ENCODE data around the gene NCCRP1. TPM values are rescaled to one million over a fixed set of nuclear protein-coding genes. Genes with fewer than 3 reads are reported as not detected.

NCCRP1 gene
- total RNA-seq, 1 donor, result not detected

DNA sequence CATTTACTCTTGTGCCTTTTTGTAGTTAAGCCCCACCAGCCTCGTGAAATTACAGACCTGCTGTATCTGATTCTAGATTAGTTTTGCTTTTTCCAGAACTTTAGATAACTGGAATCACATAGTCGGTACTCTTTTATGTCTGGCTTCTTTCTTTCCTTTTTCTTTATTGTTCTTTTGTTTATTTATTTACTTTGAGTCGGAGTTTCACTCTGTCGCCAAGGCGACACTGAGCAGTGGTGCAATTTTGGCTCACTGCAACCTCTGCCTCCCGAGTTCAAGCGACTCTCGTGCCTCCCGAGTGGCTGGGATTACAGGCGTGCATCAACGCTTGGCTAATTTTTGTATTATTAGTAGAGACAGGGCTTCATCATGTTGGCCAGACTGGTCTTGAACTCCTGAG lies 6.0 kb upstream of the NCCRP1 start:
- TF ChIP-seq, protein P1, sequence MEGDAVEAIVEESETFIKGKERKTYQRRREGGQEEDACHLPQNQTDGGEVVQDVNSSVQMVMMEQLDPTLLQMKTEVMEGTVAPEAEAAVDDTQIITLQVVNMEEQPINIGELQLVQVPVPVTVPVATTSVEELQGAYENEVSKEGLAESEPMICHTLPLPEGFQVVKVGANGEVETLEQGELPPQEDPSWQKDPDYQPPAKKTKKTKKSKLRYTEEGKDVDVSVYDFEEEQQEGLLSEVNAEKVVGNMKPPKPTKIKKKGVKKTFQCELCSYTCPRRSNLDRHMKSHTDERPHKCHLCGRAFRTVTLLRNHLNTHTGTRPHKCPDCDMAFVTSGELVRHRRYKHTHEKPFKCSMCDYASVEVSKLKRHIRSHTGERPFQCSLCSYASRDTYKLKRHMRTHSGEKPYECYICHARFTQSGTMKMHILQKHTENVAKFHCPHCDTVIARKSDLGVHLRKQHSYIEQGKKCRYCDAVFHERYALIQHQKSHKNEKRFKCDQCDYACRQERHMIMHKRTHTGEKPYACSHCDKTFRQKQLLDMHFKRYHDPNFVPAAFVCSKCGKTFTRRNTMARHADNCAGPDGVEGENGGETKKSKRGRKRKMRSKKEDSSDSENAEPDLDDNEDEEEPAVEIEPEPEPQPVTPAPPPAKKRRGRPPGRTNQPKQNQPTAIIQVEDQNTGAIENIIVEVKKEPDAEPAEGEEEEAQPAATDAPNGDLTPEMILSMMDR (IDR thresholded peaks at IDR 0.05; ENCODE audit: insufficient read depth, low read length), result no peak
- no peak overlapping the region for H3K4me3 ChIP-seq (ENCODE audit: low read depth, low read length)
- DNase-seq (ENCODE audit: low read depth), result no peak

DNA sequence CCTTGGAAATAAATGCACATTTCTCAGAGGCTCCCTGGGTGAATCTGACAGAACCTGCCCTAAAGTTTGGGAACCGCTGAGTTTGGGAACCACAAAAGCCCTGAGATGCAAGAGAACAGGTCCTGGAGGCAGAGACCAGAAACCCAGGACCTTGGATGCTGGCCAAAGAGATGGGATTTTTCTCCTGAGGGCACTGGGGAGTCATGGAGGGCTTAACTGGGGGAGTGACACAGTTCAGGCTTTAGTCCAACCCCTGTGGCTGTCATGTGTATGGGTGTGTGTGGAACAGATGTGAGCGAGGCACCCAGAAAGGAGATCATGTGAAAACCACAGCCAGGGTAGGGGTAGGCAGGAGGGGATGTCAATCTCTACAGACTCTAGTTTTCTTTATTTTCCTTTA lies 3.9 kb upstream of the NCCRP1 start:
- H3K4me3 ChIP-seq (ENCODE audit: low read depth, low read length), result no peak overlapping the region
- TF ChIP-seq, protein P1 (IDR thresholded peaks at IDR 0.05; ENCODE audit: insufficient read depth, low read length), result no peak
- no peak for DNase-seq (ENCODE audit: low read depth)

DNA sequence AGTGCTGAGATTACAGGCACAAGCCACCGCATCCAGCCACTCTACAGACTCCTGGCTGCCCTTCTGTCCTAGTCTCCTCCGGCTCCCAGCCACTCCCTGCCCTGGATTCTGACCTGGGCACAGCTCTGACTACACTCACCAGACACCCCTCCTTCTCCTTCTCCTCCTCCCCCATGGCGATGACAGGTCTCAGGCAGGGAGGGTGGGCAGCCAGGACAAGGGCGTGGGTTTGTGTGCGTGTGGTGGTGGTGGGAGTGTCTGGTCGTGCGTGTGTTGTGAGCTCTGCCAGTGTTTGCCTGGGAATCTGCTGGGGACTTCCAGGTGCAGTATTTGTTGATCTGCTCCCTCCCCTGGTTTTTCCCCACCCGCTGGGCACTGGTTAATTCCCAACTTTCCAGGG lies 3.0 kb upstream of the NCCRP1 start:
- TF ChIP-seq, protein P1 (IDR thresholded peaks at IDR 0.05; ENCODE audit: insufficient read depth, low read length), result no peak

DNA sequence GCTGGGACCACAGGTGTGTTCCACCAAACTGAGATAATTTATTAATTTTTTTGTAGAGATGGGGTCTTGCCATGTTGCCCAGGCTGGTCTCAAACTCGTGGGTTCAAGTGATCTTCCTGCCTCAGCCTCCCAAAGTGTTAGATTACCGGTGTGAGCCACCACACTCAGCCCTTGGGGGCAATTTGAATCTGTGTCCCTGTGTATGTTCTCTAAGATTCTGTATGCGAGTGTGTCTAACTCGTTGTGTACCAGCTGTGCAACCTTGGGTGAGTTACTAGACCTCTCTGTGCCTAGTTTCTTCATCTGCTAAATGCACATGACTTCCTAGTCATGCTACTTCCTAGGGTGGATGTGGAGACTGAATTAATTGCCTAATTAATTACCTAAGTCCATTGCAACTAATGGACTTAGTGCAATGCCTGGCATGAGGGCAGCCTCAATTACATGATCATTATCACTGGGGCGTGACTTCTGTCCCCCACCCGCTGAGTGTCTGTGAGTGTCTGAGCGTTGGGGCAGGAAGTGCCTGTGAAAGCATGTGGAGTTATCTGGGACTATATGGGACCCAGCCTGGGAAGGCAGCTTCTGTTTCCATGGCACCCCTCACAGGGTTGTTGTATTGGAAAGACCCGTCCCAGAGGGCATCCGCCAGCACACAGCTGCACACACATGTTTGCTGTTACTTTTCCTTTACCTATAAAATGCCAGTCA lies 1.8 kb upstream of the NCCRP1 start:
- TF ChIP-seq, protein P1 (IDR thresholded peaks at IDR 0.05; ENCODE audit: insufficient read depth, low read length), result no peak
- no peak overlapping the region for H3K4me3 ChIP-seq (ENCODE audit: low read depth, low read length)
- DNase-seq (ENCODE audit: low read depth), result no peak

More for the DNA sequence above, 3.0 kb upstream of the NCCRP1 start:
- no peak overlapping the region for H3K4me3 ChIP-seq (ENCODE audit: low read depth, low read length)
- DNase-seq (ENCODE audit: low read depth), result no peak

DNA sequence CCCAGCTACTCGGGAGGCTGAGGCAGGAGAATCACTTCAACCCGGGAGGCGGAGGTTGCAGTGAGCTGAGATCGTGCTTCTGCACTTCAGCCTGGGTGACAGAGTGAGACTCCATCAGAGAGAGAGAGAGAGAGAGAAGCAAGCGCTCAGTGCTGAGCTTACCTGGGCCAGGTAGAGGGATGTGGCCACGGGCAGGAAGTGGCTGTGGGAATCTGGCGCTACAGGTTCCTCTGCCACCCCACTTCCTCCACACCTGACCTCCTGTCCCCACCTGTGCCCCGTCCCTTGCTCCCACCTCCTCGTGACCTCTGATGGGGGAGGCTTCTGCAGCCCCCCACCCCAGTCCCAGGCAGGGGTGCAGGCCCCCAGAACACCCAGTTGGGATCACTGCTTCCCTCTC lies 1.0 kb upstream of the NCCRP1 start:
- DNase-seq (ENCODE audit: low read depth), result no peak

DNA sequence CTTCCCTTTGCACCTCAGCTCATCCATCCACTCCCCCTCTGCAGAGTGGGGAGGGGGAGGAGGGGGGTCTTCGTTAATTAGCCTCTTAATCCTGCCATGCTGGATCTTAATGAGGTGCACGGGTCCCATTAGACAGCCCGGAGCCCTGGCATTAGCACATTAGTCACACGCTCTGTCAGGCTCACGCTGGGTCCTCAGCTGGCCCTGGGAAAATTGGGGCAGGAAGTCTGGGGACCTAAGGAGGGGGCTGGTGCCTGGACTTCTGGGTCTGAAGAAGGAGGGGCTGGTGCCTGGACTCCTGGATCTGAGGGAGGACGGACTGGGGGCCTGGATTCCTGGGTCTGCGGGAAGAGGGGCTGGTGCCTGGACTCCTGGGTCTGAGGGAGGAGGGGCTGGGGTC lies 444 bp upstream of the NCCRP1 start:
- TF ChIP-seq, protein P1 (IDR thresholded peaks at IDR 0.05; ENCODE audit: insufficient read depth, low read length), result no peak
- DNase-seq (ENCODE audit: low read depth), result no peak
- H3K4me3 ChIP-seq (ENCODE audit: low read depth, low read length), result no peak overlapping the region

More for the DNA sequence above, 1.0 kb upstream of the NCCRP1 start:
- TF ChIP-seq, protein P1 (IDR thresholded peaks at IDR 0.05; ENCODE audit: insufficient read depth, low read length), result no peak
- H3K4me3 ChIP-seq (ENCODE audit: low read depth, low read length), result no peak overlapping the region

DNA sequence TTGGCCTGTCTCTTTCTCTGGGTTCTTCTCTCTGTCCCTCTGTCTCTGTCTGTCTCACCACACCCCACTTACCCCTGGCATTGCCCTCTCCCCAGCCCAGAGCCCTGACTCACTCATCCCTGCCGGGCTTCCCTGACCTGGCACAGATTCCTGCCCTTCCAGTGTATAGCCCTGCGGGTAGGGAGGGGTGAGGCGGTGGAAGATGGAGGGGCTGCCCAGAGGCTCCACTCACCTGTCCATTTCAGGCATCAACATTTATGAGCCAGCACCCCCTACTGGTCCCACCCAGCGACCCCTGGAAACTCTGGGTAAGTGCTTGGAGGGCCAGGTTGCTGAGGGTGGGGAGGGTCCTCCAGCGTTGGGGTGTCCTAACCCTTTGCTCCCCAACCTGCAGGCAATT lies 1.0 kb downstream of the NCCRP1 start:
- TF ChIP-seq, protein P1 (IDR thresholded peaks at IDR 0.05; ENCODE audit: insufficient read depth, low read length), result no peak
- DNase-seq (ENCODE audit: low read depth), result no peak

More for the DNA sequence above, 1.0 kb downstream of the NCCRP1 start:
- no peak overlapping the region for H3K4me3 ChIP-seq (ENCODE audit: low read depth, low read length)
